HepG2 (cell line): ENCODE measurements around the gene NOL4L. TPM values are rescaled to one million over a fixed set of nuclear protein-coding genes. Genes with fewer than 3 reads are reported as not detected.

ENCODE experiments used
- ATF5 ChIP-seq: sonication (generic); formaldehyde crosslinking; IDR thresholded peaks from 2 replicates; pipeline ENCODE4 v1.4.0; 2020; ENCODE audit warnings: mild to moderate bottlenecking, low read depth, missing genetic modification reagents
- CTCF ChIP-seq: sonication (generic); formaldehyde crosslinking; IDR thresholded peaks from 2 replicates; pipeline ENCODE4 v1.5.0; 2020; ENCODE audit warnings: mild to moderate bottlenecking, missing genetic modification reagents, moderate library complexity
- MAX ChIP-seq: IDR thresholded peaks from 2 replicates; pipeline ENCODE4 v1.6.1; 2012; ENCODE audit warnings: inconsistent platforms
- MED8 ChIP-seq: sonication (generic); formaldehyde crosslinking; IDR thresholded peaks from 2 replicates; pipeline ENCODE4 v1.8.1; 2023; ENCODE audit warnings: mild to moderate bottlenecking, missing genetic modification reagents; ENCODE audit not compliant: insufficient replicate concordance
- NCOA5 ChIP-seq: sonication (generic); formaldehyde crosslinking; IDR thresholded peaks from 2 replicates; pipeline ENCODE4 v1.4.0; 2020; ENCODE audit warnings: missing genetic modification reagents
- SETDB1 ChIP-seq: sonication (generic); formaldehyde crosslinking; IDR thresholded peaks from 2 replicates; pipeline ENCODE4 v1.5.1; 2020; ENCODE audit warnings: missing genetic modification reagents, mild to moderate bottlenecking, borderline replicate concordance
- TAF1 ChIP-seq: sonication (generic); formaldehyde crosslinking; IDR thresholded peaks from 2 replicates; pipeline ENCODE4 v1.4.0; 2020; ENCODE audit warnings: missing genetic modification reagents
- ZBTB14 ChIP-seq: sonication (generic); formaldehyde crosslinking; IDR thresholded peaks from 2 replicates; pipeline ENCODE4 v1.4.0; 2020; ENCODE audit warnings: missing genetic modification reagents
- ZBTB7B ChIP-seq: sonication (generic); formaldehyde crosslinking; IDR thresholded peaks from 2 replicates; pipeline ENCODE4 v1.4.0; 2020; ENCODE audit warnings: missing genetic modification reagents
- ZNF224 ChIP-seq: sonication (generic); formaldehyde crosslinking; IDR thresholded peaks from 2 replicates; pipeline ENCODE4 v1.5.0; 2020; ENCODE audit warnings: mild to moderate bottlenecking, missing genetic modification reagents
- ZNF235 ChIP-seq: sonication (generic); formaldehyde crosslinking; IDR thresholded peaks from 2 replicates; pipeline ENCODE4 v1.8.1; 2023; ENCODE audit warnings: mild to moderate bottlenecking, missing genetic modification reagents, borderline replicate concordance
- ZNF512 ChIP-seq: sonication (generic); formaldehyde crosslinking; IDR thresholded peaks from 2 replicates; pipeline ENCODE4 v1.4.0; 2020; ENCODE audit warnings: mild to moderate bottlenecking, missing genetic modification reagents
- ZNF512B ChIP-seq: sonication (generic); formaldehyde crosslinking; IDR thresholded peaks from 2 replicates; pipeline ENCODE4 v1.5.1; 2020; ENCODE audit warnings: missing genetic modification reagents, mild to moderate bottlenecking, borderline replicate concordance
- ZNF589 ChIP-seq: sonication (generic); formaldehyde crosslinking; conservative IDR thresholded peaks from 2 replicates; pipeline ENCODE4 v1.8.0; 2022; ENCODE audit warnings: mild to moderate bottlenecking, moderate library complexity, missing genetic modification reagents
- ZNF605 ChIP-seq: sonication (generic); formaldehyde crosslinking; IDR thresholded peaks from 2 replicates; pipeline ENCODE4 v1.8.0; 2022; ENCODE audit warnings: mild to moderate bottlenecking, missing genetic modification reagents
- ZNF670 ChIP-seq: sonication (generic); formaldehyde crosslinking; IDR thresholded peaks from 2 replicates; pipeline ENCODE4 v1.8.0; 2022; ENCODE audit warnings: mild to moderate bottlenecking, missing genetic modification reagents, borderline replicate concordance
- ZSCAN25 ChIP-seq: sonication (generic); formaldehyde crosslinking; IDR thresholded peaks from 2 replicates; pipeline ENCODE4 v1.8.0; 2022; ENCODE audit warnings: mild to moderate bottlenecking, missing genetic modification reagents
- ZUFSP ChIP-seq: sonication (generic); formaldehyde crosslinking; IDR thresholded peaks from 2 replicates; pipeline ENCODE4 v1.9.0; 2021; ENCODE audit warnings: missing genetic modification reagents, mild to moderate bottlenecking, borderline replicate concordance
- polyA plus RNA-seq, 8 experiments: library from polyadenylated mRNA; depleted of rRNA in 3 of 8; stranded (reverse) in 7 of 8; unstranded in 1 of 8; fragments of >200 nt; fragmentation: Illumina TruSeq in 4 of 8; extraction: Trizol in 4 of 8; gene quantifications; 2 replicates each; pipeline versions ENCODE4 v1.2.1 to v1.2.3, GENCODE V29; 2011 to 2016; ENCODE audit warnings: low read depth in 4 of 8, missing spikeins in 1 of 8, mixed read lengths in 1 of 8; ENCODE audit not compliant: insufficient read depth in 1 of 8
- total RNA-seq, 5 experiments: library from RNA; depleted of rRNA; stranded (reverse); fragments of >200 nt; fragmentation: Illumina TruSeq; extraction: Trizol; gene quantifications; 2 replicates each; pipeline ENCODE4 v1.2.3, GENCODE V29; 2016; ENCODE audit warnings: low read depth in 1 of 5

The NOL4L gene
- total and polyA plus RNA-seq, 2 of the 13 experiments (the other 11 are each of a cell fraction or from before 2014, with no cell fraction given), result 16.6 to 35.4 TPM

- no peak; the same call in none of the 2 replicates for TF ChIP-seq ZSCAN25 (CRISPR knock-in tag)
- TF ChIP-seq ZNF512 (CRISPR knock-in tag), result no peak
- TF ChIP-seq ZNF235 (CRISPR knock-in tag), result peak; percentile 39; the same call in 1 of the 2 replicates
- TF ChIP-seq ZNF512B, result no peak
- TF ChIP-seq ZNF224 (CRISPR knock-in tag), result no peak
- TF ChIP-seq ZNF589, result peak; percentile 62; the same call in 1 of the 2 replicates
- no peak for TF ChIP-seq ZNF670 (CRISPR knock-in tag)
- peak; percentile 49; the same call in 1 of the 2 replicates for TF ChIP-seq TAF1
- no peak for TF ChIP-seq ATF5 (CRISPR knock-in tag)
- peak; percentile 64 for TF ChIP-seq MAX
- TF ChIP-seq ZBTB7B (CRISPR knock-in tag), result peak; percentile 91
- TF ChIP-seq ZNF605, result no peak
- peak; percentile 56 for TF ChIP-seq ZBTB14 (CRISPR knock-in tag)
- no peak for TF ChIP-seq NCOA5 (CRISPR knock-in tag)
- peak; percentile 20; the same call in 1 of the 2 replicates for TF ChIP-seq CTCF (CRISPR knock-in tag)
- no peak for TF ChIP-seq SETDB1 (CRISPR knock-in tag)
- no peak for TF ChIP-seq ZUFSP
- TF ChIP-seq MED8, result no peak
Measured at GRCh38 chr20:32482442-32483261, 102.5 kb downstream of the NOL4L start (continued).
